ENCODE data around the gene SIM2.

The SIM2 gene

GRCh38 chr21:36704958-36705678 is 6.2 kb downstream of the SIM2 start:
- H3K4me3 ChIP-seq (replicated peaks; ENCODE audit: low read depth, low read length), result no peak overlapping the region
- TF ChIP-seq CTCF (IDR thresholded peaks at IDR 0.05; ENCODE audit: low read length, missing control alignments), result no peak
- no peak for DNase-seq (ENCODE audit: low read depth)

GRCh38 chr21:36705679-36706481 is 7.0 kb downstream of the SIM2 start:
- no peak for TF ChIP-seq CTCF (IDR thresholded peaks at IDR 0.05; ENCODE audit: low read length, missing control alignments)
- no peak overlapping the region for H3K4me3 ChIP-seq (replicated peaks; ENCODE audit: low read depth, low read length)
- no peak for DNase-seq (ENCODE audit: low read depth)

GRCh38 chr21:36706482-36706852 is 7.6 kb downstream of the SIM2 start:
- no peak overlapping the region for H3K4me3 ChIP-seq (replicated peaks; ENCODE audit: low read depth, low read length)
- no peak for DNase-seq (ENCODE audit: low read depth)
- no peak for TF ChIP-seq CTCF (IDR thresholded peaks at IDR 0.05; ENCODE audit: low read length, missing control alignments)

- no peak overlapping the region for H3K4me3 ChIP-seq (replicated peaks; ENCODE audit: low read depth, low read length)
- DNase-seq (ENCODE audit: low read depth), result peak; percentile 29
- peak; percentile 12 for TF ChIP-seq CTCF (IDR thresholded peaks at IDR 0.05; ENCODE audit: low read length, missing control alignments)
Measured at GRCh38 chr21:36706951-36707762, 8.2 kb downstream of the SIM2 start.

- no peak for TF ChIP-seq CTCF (IDR thresholded peaks at IDR 0.05; ENCODE audit: low read length, missing control alignments)
- no peak overlapping the region for H3K4me3 ChIP-seq (replicated peaks; ENCODE audit: low read depth, low read length)
- no peak for DNase-seq (ENCODE audit: low read depth)
Measured at GRCh38 chr21:36707763-36708285, 8.9 kb downstream of the SIM2 start.

- no peak overlapping the region for H3K4me3 ChIP-seq (replicated peaks; ENCODE audit: low read depth, low read length)
- no peak for DNase-seq (ENCODE audit: low read depth)
- TF ChIP-seq CTCF (IDR thresholded peaks at IDR 0.05; ENCODE audit: low read length, missing control alignments), result no peak
Measured at GRCh38 chr21:36708286-36709029, 9.5 kb downstream of the SIM2 start.
